SIG-M5 (cell line): ENCODE data around the gene ATP8A1.
"Not testable (repeated sequence)": the region's sequence is repeated elsewhere in the genome, so short reads cannot be mapped to it uniquely, and the experiment has no call there.

Experiments used
- DNase-seq: peaks from one replicate; lab custom pipeline; 2025; lab: John Stamatoyannopoulos, UW

ATP8A1 gene

DNA sequence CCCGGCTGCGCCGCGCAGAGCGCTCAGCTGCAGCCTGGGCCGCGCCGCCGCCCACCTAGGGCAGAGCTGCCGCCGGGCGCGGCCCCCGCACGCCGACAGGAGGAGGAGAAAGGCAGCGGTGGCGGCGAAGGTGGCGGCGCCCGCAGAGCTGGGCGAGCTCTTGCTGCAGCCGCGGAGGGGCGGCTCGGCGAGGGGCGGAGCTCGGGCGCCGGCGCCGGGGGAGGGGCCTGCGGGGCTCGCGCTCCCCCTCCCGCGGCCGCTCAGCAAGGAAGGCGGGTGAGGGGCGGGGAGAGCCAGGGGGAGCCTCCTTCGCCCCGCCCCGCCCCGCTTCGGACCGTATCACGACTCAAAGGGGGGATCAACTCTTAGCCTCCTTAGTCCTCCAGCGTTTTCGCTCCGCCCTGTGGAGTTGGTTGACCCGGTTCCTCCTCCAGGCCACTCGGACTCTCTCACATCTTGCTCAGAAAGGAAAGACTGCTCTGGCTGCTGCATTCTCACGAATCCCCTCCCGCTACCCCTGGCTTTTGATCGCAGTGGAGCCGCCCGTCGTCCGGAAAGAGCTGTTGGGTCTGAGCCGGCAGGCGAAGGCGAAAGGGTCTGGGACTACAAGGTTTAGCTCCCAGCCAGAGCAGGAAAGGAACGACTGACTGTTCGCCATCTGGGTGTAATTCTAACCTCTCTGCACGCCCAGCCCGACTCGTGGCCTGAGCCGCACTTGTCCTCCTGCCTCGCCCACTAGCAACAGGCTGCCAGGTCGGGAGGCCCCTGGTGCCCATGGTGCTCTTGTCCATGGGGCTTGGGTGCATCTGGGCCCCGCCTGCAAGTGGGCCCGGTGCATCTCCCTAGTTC, at the start of gene ATP8A1:
Gene ATP8A1, minus strand, starts transcription at position 162 of the 849 bp plus-strand sequence. CDS start 232 bp downstream, outside the sequence.
- DNase-seq: peak; percentile 20

DNA sequence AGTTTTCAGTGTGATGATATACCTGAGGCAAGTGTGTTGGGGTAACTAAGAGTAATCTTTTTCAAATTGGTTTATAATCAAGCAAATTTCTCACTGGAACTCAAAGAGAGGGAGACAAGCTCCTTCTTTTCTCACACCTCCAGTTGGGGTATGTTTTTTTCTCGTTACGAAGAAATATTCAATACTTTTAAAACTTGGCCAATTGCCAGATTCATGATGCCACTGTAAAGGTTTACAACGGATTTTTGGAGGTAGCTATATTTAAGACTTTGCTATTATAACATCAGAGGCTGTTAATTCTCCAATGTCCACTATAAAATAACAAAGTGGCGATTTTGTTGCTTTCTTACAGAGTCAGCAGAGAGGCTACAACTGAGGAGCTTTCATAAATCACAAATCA, 49.2 kb upstream of the ATP8A1 start:
- no peak for DNase-seq

DNA sequence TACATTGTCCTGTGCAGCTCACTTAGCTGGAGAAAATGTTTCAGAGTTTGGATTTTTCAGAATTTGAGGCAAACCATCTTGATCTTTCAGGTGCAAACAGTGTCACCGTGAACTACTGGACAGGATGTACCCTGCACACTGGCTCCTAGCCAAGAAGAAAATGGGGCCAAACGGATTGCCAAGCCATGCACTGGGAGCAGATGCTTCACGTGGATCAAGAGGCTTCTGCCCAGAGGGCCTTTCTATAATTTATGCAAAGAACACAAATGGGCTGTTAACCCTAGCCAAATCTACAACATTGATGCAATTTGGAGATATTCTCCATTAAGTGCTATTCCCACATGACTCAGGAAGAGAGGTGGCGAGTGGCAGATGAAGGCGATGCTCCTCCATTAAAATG, 46.9 kb upstream of the ATP8A1 start:
- DNase-seq: no peak

DNA sequence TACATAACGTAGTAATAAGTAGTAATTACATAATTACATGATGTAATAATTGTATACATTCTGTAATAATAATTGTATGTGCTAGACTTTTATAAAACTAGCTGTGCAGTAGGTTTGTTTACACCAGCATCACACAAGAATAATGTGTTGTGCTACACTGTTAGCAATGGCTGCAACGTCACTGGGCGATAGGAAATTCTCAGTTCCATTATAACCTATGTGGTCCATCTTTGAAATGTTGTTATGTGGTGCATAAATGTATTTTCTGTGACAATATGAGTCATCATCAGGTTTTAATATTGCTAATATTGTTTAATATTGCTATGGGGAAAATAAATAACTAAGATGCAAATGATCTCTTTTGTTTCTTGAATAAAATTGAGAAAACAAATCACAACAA, 46.0 kb upstream of the ATP8A1 start:
- DNase-seq: no peak

DNA sequence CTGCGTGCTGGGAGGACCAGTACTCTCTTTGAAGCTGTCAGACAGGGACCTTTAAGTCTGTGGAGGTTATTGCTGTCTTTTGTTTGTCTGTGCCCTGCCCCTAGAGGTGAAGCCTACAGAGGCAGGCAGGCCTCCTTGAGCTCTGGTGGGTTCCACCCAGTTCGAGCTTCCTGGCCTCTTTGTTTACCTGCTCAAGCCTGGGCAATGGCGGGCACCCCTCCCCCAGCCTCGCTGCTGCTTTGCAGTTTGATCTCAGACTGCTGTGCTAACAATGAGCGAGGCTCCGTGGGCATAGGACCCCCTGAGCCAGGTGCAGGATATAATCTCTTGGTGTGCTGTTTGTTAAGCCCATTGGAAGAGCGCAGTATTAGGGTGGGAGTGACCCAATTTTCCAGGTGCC, 44.9 kb upstream of the ATP8A1 start:
- DNase-seq: not testable (repeated sequence)

DNA sequence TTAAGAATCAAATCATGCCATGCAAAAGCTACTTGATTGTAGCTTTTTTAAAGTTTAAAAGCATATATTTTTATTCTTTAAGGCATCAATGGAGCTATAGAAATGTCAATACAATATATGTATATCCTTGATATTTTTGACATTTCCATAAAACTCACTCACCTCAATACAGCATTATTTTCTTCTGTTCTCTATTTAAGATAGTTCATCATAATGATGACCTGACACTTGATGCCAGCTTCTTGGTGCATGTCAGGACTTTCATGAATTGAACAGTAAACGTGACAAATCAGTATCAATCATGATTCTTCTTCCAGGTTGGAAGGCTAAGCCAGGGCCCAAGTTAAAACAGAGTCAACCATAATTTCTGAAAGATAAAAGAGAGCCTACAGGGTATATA, 33.6 kb upstream of the ATP8A1 start:
- no peak for DNase-seq

DNA sequence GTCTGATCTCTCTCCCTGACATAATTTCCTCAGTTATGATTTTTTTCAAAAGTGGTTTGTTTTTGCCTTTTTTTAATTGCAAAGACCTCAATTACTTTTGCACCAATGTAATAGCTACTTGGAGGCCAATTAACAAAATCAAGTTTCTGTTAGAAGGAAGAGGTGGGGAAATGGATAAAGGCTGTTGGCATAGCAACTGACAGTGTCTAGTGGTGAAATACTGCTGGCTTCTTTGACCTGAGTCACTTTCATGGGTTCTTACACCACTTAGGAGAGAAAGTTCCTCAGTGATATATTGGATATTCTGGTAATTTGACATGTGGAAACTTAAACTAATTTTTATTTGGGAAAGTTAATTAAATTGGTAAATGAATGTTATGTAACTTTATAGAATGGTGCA, 26.5 kb upstream of the ATP8A1 start:
- DNase-seq: no peak

DNA sequence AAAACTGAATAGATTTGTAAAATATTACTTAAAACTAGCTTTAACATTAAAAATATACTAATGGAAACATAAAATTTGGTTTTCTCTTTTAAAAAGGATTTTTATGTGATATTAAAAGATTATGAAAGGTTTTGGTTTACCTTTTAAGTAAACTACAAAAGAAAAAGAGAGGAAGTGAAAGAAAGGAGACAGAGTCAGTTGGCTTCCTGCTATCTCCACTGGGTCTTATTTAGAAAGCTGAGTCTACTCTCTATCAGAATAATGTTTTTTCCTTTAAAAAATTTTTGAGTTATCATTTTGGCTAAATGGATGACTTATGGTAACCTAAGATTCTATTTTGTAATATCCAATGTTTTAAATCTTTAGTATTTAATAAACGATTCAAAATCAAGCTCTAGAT, 21.6 kb upstream of the ATP8A1 start:
- no peak for DNase-seq

DNA sequence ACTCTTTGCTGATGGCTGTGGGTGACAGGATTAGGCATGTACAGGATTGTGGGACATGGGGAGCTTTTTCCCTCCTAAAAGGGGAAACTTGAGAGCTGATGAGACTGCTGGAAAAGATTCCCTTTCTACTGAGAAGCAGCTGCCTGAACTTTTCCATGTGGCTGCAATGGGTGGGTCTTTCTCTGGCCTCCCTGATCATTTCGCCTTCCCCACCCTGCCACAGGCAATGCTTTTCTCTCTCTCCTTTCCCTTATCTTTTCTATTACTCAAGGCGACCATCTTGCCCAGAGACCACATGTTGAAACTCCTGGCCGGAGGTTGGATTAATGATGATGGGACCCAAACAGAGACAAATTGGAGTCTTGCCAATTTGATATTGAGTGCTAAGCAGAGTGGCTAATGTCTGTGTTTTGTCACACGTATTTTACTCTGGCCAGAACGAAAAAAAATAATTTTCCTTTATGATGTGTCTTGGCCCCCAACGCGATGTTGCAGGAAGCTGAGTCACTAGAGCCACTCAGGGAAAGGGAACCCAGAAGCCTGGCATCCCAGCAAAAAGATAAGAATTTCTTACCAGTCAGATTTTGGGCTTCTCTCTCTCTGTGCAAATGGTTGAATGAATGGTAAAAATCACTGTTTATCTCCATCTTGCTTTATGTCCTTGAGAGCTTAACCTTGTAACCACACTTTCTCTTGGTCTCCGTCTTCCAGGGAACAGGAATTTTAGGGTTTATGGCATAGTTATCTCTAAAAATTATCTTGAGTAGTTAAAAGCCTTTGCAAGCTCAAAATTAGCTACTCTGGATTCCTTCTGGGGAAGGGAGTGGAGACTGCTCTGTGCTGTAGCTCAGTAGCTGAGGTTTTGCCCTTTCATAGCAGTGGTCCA, 19.4 kb upstream of the ATP8A1 start:
- no peak for DNase-seq

DNA sequence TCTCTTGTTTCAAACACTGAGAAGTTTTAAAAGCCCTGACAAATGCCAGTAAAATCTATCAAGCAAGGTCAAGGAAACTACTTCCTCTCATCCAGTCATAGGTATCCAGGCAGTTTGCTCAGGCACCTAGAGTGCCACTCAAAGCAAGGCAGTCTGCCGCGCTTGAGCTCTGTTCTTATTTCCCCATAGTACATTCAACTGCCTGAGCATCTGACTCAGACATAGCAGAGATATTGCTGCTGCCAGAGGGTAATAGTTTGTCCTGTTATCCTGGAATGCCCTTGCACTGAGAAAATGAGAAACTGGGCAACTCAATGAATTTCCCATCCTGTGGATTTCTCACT, 16.1 kb upstream of the ATP8A1 start:
- DNase-seq: no peak

DNA sequence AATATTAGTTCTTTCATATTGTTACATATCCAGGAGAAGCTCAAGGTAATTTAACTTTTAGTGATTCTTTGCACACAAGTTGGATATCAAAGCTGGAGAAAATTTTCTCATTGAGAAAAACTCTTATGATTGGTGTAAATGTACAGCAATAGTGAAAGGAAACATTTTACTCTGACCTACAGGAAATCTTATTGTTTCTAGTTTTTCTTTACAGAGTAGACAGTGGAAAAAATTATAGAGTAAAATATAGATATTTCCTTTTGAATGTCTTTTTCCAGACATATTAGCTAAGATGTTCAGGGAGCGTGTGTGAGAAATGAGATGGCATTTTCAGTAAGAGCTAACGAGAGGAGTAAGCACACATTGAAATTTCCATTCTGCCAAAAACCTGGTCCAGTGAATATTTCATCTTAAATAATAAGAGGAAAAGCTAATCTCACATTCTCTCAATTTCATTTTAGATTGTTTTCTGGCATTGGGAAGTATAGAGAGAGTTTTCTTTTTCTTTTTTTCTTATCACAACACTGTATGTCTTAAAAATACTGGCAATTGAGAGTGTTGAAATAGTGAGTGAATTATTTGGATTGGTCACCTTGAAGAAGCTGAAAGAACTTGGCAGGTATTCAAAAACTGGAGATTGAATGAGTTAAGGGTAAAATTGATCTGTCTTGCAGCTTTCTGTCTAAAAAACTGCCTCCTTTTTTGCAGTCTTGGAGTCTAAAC, 15.6 kb upstream of the ATP8A1 start:
- DNase-seq: no peak

DNA sequence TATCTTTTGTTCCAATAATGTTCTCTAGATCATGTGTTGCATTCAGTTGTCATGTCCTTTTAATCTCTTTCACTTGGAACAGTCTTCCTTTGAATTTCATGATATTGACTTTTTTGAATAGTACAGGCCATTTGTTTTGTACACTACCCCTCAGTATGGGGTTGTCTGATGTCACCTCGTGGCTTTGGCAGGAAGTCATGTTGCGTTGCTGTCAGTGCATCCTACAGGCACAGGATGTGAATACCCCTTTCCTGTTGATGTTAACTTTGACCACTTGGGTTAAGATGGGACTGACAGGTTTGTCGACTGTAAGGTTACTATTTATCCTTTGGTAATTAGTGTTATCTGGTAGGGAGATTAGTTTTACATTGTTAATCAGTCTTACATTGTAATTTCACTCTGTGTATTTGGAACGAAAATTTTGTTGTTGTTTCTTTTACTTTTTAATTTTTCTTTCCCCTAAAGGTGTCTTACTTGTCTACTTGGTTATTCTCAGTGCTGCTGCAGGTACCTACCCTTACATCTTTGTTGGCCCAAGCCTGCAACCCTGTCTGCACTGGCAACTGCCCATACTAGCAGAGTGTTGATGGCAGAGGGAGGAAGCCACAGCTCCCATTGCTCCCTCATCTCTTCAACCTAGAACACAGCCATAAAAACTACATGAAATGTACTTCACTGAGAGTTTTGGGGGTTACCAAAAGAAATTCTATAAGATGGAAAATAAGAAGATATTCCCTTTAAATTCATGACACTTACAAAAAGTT, 14.7 kb upstream of the ATP8A1 start:
- DNase-seq: no peak

DNA sequence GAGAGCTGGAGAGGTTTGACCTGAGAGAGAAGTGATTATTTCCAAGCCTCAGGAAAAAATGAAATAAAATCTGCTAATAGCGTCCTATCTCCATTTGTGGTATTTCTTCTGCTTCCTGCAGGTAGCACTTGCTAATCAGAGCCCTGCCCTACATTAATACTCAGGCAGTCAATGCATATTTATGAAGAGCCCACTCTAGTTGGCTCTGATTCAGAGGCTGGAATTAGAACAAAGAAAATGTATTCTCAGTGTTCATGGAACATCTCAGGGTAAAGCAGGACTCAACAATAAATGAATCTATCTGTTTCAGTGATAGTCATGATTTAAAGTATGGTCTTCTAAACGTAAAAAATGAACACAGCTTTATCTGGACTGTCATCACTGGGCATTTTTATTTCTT, 1.4 kb upstream of the ATP8A1 start:
- no peak for DNase-seq

DNA sequence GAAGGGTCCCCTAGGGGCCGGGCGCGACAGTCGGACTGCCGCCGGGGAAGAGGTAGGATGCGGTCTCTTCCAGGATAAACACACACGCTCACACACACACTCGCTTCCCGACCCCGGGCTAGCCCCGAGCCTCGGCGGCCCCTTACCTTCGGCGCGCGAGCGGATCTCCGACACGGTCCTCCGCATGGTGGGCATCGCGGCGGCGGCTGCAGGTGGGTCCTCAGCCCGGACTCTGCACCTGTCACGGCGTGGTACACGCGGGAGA, 294 bp downstream of the ATP8A1 start:
- DNase-seq: no peak

DNA sequence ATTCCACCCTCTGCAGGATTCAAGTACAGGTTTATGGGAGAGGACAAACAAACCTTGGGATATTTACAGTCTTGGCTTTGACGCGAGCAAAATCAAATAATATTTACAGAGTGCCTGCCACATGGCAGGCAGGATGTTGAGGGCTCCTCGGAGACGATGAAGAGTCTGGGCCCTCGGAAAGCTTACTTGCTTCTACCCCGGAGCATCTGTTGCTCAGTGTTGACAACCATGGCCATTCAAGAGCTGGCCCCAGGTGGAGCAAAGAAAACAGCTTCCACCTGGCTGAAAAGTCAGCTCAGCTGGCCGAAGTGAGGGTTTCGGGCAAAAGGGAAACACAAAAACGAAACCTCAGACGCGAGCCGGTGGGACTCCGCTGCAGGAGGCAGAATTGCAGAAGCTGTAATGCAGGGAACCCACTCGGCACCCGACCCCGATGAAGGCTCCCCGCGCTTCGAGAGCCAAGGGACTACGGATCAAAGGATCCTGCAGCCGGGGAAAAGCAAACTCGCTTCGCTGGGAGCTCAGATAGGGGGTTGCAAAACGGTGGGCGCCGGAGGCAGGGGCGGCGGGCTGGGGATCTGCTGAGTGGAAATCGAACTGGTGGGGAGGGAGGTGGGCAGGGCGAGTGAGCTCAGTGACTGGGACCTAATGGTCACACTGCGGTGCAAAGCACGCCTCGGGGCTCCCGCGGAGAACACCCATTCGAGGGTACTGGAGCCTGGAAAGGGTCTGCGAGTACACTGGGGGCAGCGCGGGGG, 805 bp downstream of the ATP8A1 start:
- DNase-seq: no peak

DNA sequence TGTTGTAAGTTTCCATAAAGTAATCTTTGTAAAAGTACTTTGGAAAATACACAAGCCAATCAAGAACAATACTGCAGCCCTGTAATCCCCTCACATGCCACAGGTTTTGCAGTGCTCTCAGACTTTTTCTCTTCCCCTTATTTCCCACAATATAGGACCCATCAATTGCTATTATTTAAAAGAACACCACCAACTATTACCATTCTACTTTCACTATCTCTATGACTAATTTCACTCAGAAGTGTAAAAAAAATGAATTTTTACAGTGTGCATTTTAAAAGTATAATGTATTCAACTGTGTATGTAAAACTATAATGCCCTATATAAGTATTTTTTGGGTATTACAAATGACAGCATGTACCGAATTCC, 1.7 kb downstream of the ATP8A1 start:
- DNase-seq: no peak

DNA sequence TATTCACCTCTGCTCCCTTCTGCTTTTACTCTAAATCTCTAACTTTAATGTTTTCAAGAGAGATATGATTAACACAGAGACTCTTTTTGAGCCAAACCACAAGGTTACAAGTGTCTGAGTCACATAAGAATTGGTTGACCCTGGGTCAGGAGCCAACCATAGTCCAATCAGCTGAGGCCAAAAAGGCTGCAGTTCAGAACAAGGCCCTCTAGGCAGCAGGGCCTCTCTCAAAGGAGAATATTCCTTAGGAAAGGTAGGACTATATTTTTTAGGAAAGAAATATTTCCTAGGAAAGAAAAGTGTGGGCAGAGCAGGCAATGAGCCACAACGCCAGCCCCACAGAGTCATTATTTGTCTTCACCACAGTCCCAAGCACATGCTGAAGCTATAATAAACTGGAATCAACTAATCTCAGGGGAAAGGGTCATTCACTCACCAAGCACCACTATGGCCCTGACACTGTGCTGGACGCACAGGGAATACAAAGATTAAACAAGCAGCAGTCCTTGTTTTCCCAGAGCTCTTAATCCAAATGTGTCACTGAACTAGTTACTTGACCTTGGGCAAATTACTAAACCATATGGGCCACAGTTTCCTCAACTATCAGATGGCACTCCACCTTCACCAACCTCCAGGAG, 2.2 kb downstream of the ATP8A1 start:
- no peak for DNase-seq

DNA sequence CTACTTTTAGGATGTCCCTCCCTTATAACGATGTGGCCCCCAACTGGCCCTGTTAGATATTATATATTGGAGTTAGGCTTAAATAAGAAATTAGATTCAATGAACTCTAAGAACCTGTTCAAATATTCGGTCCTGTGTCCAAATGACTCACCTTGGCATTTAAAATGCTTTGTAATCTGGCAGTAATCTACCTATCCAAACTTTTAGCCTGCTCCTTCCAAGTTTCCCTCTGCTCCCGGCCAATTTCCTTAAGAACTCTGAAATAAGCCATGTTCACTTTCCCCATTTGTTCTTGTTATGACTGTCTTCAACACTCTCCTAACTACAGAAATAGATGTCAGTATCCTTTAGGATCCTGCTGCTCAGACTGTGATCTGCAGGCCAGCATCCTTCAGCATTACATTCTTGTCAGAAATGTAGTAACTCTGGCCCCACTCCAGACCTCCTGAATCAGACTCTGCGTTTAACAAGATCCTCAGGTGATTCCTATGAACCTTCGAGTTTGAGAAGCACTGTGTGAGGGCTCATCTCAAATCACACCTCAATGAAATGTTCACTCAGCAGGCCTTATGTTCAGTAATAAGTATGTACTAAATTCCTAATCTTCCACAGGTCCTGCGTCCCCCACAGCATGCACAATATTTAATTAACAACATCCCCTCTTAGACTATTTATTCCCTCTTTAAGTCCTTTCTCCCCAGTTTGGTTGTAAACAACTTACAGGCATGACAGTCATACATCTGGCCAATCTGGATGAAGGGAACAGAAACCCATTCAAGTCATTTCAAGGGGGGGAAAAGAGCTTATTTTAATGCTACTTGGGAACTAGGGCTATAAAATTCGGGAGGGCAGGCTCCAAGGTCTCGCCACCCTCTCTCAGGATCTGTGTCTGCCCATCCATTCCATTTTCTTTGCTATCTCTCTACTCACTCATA, 3.0 kb downstream of the ATP8A1 start:
- DNase-seq: no peak

DNA sequence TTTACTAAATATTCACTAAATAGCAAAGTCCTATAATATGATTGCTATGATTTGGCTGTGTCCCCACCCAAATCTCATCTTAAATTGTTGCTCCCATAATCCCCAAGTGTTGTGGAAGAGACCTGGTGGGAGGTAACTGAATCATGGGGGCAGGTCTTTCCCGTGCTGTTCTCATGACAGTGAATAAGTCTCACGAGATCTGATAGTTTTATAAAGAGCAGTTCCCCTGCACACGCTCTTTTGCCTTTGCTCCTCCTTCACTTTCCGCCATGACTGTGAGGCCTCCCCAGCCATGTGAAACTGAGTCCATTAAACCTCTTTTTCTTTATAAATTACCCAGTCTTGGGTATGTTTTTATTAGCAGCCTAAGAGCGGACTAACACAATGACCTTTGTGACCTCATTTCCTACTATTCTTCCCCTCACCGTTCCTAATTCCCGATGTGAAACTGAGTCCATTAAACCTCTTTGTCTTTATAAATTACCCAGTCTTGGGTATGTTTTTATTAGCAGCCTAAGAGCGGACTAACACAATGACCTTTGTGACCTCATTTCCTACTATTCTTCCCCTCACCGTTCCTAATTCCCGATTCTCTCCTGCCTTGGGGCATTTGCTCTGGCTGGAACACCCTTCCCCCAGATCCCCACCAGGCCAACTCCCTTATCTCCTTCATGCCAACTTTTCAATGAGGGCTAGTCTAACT, 4.2 kb downstream of the ATP8A1 start:
- DNase-seq: not testable (repeated sequence)
